Endothelial cell of umbilical vein (primary cell): ENCODE data around the gene EIF2B1. TPM values are rescaled to one million over a fixed set of nuclear protein-coding genes. Genes with fewer than 3 reads are reported as not detected.

ENCODE experiments used
- BruUV-seq: library from RNA; stranded (reverse); fragments of 400-500 nt; replicated peaks from 2 replicates; lab custom pipeline; 2021; lab: Mats Ljungman, UMichigan
- CTCF ChIA-PET: fragments of 300-600, 350-600 bp; sonication (Branson Sonifier 250); formaldehyde crosslinking; loops from one replicate; lab custom pipeline; 2021; ENCODE audit warnings: antibody characterized with exemption, inconsistent platforms; lab: Charles Lee
- POLR2A ChIA-PET: fragments of 300-600, 350-600 bp; sonication (Branson Sonifier 250); formaldehyde crosslinking; loops from one replicate; lab custom pipeline; 2021; ENCODE audit warnings: antibody characterized with exemption, inconsistent platforms; lab: Charles Lee
- DNase-seq: peaks from one replicate; pipeline ENCODE4 v3.0.0-alpha.2; 2011; ENCODE audit warnings: low read depth, low spot score
- FAIRE-seq: peaks from 2 replicates; lab custom pipeline; 2011; peaks lifted over from hg19 to GRCh38; lab: Jason Lieb, UNC
- H2AFZ ChIP-seq: 2 replicates; pipeline ENCODE4 v1.6.0; 2012; ENCODE audit warnings: low read depth, low read length, control low read depth, inconsistent platforms
- H3K27ac ChIP-seq: 2 replicates; pipeline ENCODE4 v1.5.1; 2011; ENCODE audit warnings: low read depth, mild to moderate bottlenecking, control low read depth, low read length, moderate library complexity; ENCODE audit not compliant: insufficient read depth
- H3K27me3 ChIP-seq, 2 experiments: 2 replicates each; pipeline versions ENCODE4 v1.6.0 to v1.6.1; 2011; ENCODE audit warnings: low read length in 2 of 2, mixed read lengths in 1 of 2; ENCODE audit not compliant: control insufficient read depth in 2 of 2, insufficient read depth in 2 of 2
- H3K36me3 ChIP-seq, 2 experiments: 2 replicates in 1 of 2; 3 replicates in 1 of 2; pipeline ENCODE4 v1.5.1; 2011; ENCODE audit warnings: low read length in 2 of 2, mild to moderate bottlenecking in 1 of 2, moderate library complexity in 1 of 2; ENCODE audit not compliant: control insufficient read depth in 2 of 2, insufficient read depth in 2 of 2; ENCODE audit errors: extremely low read depth in 1 of 2
- H3K4me1 ChIP-seq: 3 replicates; pipeline ENCODE4 v1.5.1; 2011; ENCODE audit warnings: mild to moderate bottlenecking, low read length; ENCODE audit not compliant: control insufficient read depth, insufficient read depth; ENCODE audit errors: extremely low read depth
- H3K4me2 ChIP-seq: 2 replicates; pipeline ENCODE4 v1.6.1; 2011; ENCODE audit warnings: low read length, control low read depth, mixed read lengths; ENCODE audit not compliant: insufficient read depth
- H3K4me3 ChIP-seq, 3 experiments: fragments of 200-600 bp in 1 of 3; sonication (generic), shearing (Covaris generic) in 1 of 3; replicated peaks in 1 of 3; 2 replicates each; pipeline ENCODE4 v1.5.1; 2011 to 2016; ENCODE audit warnings: control low read depth in 3 of 3, low read length in 3 of 3, mild to moderate bottlenecking in 2 of 3, inconsistent platforms in 1 of 3, low read depth in 1 of 3, moderate library complexity in 1 of 3; ENCODE audit not compliant: insufficient read depth in 1 of 3
- H3K79me2 ChIP-seq: 2 replicates; pipeline ENCODE4 v1.6.0; 2012; ENCODE audit warnings: low read length, inconsistent platforms; ENCODE audit not compliant: control insufficient read depth, insufficient read depth
- H3K9ac ChIP-seq: replicated peaks from 2 replicates; pipeline ENCODE3; 2011; ENCODE audit warnings: low read length, control low read depth; ENCODE audit not compliant: insufficient read depth; ENCODE audit errors: extremely low read depth
- H3K9me1 ChIP-seq: replicated peaks from 3 replicates; pipeline ENCODE4 v1.6.0; 2011; ENCODE audit warnings: mild to moderate bottlenecking, low read length; ENCODE audit not compliant: control insufficient read depth, insufficient read depth; ENCODE audit errors: extremely low read depth
- H3K9me3 ChIP-seq: replicated peaks from 2 replicates; pipeline ENCODE4 v1.5.1; 2012; ENCODE audit warnings: low read length, inconsistent platforms; ENCODE audit not compliant: control insufficient read depth, insufficient read depth
- H4K20me1 ChIP-seq: replicated peaks from 2 replicates; pipeline ENCODE3; 2011; ENCODE audit warnings: mild to moderate bottlenecking, low read length; ENCODE audit not compliant: control insufficient read depth, insufficient read depth; ENCODE audit errors: extremely low read depth
- EZH2 ChIP-seq: IDR thresholded peaks from 2 replicates; pipeline ENCODE4 v1.6.1; 2012; ENCODE audit warnings: borderline replicate concordance, low read depth, mild to moderate bottlenecking, moderate library complexity, low read length, inconsistent platforms; ENCODE audit not compliant: severe bottlenecking
- FOS ChIP-seq: IDR thresholded peaks from 2 replicates; pipeline ENCODE4 v1.6.1; 2011; ENCODE audit warnings: mild to moderate bottlenecking, low read length, moderate library complexity, borderline replicate concordance; ENCODE audit not compliant: insufficient read depth
- GATA2 ChIP-seq: IDR thresholded peaks from 2 replicates; pipeline ENCODE4 v1.7.0; 2011; ENCODE audit warnings: low read depth, mild to moderate bottlenecking, moderate library complexity, mixed read lengths, low read length; ENCODE audit not compliant: insufficient read length, insufficient read depth
- JUN ChIP-seq: IDR thresholded peaks from 2 replicates; pipeline ENCODE4 v1.6.1; 2011; ENCODE audit warnings: borderline replicate concordance, low read depth; ENCODE audit not compliant: insufficient read length, insufficient read depth
- MYC ChIP-seq: IDR thresholded peaks from one replicate; pipeline ENCODE4 v1.6.1; 2011; ENCODE audit warnings: mild to moderate bottlenecking, low read depth, low read length
- POLR2A ChIP-seq: IDR thresholded peaks from 2 replicates; pipeline ENCODE4 v1.6.1; 2012; ENCODE audit warnings: low read depth, mild to moderate bottlenecking, control low read depth, low read length
- POLR2AphosphoS5 ChIP-seq: IDR thresholded peaks from 2 replicates; pipeline ENCODE4 v1.6.1; 2012; ENCODE audit warnings: low read depth, mild to moderate bottlenecking, control low read depth, low read length, moderate library complexity; ENCODE audit not compliant: insufficient read depth
- dilution Hi-C: fragments of 300-500 bp; cut with MboI; formaldehyde crosslinking; loops from one replicate; pipeline ENCODE4 v1.15.0; 2019; ENCODE audit warnings: low sequenced_read_pairs; ENCODE audit not compliant: extremely low pct_ligation_motif_present
- intact Hi-C: fragments of 100-400 bp; cut with micrococcal nuclease; formaldehyde crosslinking; loops from one replicate; pipeline ENCODE4 v1.10.0; 2022
- polyA plus RNA-seq, 4 experiments: library from polyadenylated mRNA; depleted of rRNA in 3 of 4; stranded (reverse) in 3 of 4; unstranded in 1 of 4; fragments of >200 nt; gene quantifications; 2 replicates each; pipeline versions ENCODE4 v1.2.1 to v1.2.3, GENCODE V29; 2011 to 2012; ENCODE audit warnings: missing spikeins in 1 of 4
- total RNA-seq: library from RNA; stranded (reverse); gene quantifications from 2 replicates; pipeline ENCODE4 v1.2.3, GENCODE V29; 2021
- TF ChIP-seq, protein P1 (sequence below), 2 donors: IDR thresholded peaks; 1 replicate in 1 of 2; 2 replicates in 1 of 2; pipeline ENCODE4 v1.5.1; 2011; ENCODE audit warnings: low read length in 2 of 2, mild to moderate bottlenecking in 2 of 2, moderate library complexity in 2 of 2, control low read depth in 1 of 2, inconsistent platforms in 1 of 2, low read depth in 1 of 2; ENCODE audit not compliant: insufficient read depth in 1 of 2; ENCODE audit errors: extremely low read depth in 1 of 2
- TF ChIP-seq, protein P2 (sequence below): IDR thresholded peaks from 2 replicates; pipeline ENCODE4 v1.6.1; 2011; ENCODE audit not compliant: insufficient read depth, insufficient read length

EIF2B1 gene
- total and polyA plus RNA-seq, 2 donors (not counting 3 experiments of a cell fraction or from before 2014, with no cell fraction given): 32.6 to 61.8 TPM

DNA sequence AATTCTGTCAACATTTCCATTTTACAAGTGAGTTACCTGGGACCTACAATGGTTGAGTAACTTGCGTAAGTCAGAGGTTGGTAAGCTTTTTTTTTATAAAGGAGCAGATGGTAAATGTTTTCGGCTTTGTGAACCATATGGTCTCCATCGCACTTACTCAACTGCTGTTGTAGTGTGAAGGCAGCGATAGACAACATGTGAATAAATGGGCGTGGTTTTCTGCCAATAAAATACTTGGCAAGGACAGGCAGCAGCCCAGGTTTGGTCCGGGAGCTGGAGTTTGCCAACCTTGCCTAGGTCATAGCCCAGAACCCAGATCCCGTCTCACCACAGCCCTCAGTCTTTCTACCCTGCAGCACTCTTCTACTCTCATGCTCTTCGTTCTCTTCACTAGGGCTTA lies 25.3 kb downstream of the EIF2B1 start:
- Histone ChIP-seq H3K27ac (no peak overlapping the region), H3K4me2 (no peak overlapping the region), H4K20me1 (no peaks in the 10 kb centered on the region), H3K36me3 (peaks cover 28 to 37% of the 10 kb centered on the region in 2 experiments), H2AFZ (no peak overlapping the region), H3K4me1 (no peaks in the 10 kb centered on the region), H3K9me3 (no peaks in the 10 kb centered on the region), H3K9ac (no peak overlapping the region), H3K79me2 (peaks cover 36% of the 10 kb centered on the region), H3K4me3 (no peak overlapping the region), H3K9me1 (no peaks in the 10 kb centered on the region), H3K27me3 (no peaks in the 10 kb centered on the region)
- ChIA-PET POLR2A (no interaction called here), CTCF (no interaction called here)
- TF ChIP-seq, protein P1, sequence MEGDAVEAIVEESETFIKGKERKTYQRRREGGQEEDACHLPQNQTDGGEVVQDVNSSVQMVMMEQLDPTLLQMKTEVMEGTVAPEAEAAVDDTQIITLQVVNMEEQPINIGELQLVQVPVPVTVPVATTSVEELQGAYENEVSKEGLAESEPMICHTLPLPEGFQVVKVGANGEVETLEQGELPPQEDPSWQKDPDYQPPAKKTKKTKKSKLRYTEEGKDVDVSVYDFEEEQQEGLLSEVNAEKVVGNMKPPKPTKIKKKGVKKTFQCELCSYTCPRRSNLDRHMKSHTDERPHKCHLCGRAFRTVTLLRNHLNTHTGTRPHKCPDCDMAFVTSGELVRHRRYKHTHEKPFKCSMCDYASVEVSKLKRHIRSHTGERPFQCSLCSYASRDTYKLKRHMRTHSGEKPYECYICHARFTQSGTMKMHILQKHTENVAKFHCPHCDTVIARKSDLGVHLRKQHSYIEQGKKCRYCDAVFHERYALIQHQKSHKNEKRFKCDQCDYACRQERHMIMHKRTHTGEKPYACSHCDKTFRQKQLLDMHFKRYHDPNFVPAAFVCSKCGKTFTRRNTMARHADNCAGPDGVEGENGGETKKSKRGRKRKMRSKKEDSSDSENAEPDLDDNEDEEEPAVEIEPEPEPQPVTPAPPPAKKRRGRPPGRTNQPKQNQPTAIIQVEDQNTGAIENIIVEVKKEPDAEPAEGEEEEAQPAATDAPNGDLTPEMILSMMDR (IDR thresholded peaks at IDR 0.05; ENCODE audit: extremely low read depth in 1 of 2, insufficient read depth in 1 of 2, low read depth in 1 of 2, low read length in 2 of 2): no peak
- TF ChIP-seq EZH2 (no peak), POLR2A (no peak), MYC (no peak), JUN (no peak), FOS (no peak), POLR2AphosphoS5 (no peak), GATA2 (no peak)
- TF ChIP-seq, protein P2, sequence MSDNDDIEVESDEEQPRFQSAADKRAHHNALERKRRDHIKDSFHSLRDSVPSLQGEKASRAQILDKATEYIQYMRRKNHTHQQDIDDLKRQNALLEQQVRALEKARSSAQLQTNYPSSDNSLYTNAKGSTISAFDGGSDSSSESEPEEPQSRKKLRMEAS: no peak
- DNase-seq: no peak
- no TSS peak for BruUV-seq
- no peak for FAIRE-seq
- intact Hi-C loops: no loop called here
- dilution Hi-C loops: loop anchor here (25.0 kb wide), 1 partner anchor 321 kb away; no protein-coding TSS in a partner anchor
